Astrocyte (in vitro differentiated cells and primary cell): ENCODE measurements around the gene SRP9. TPM values are rescaled to one million over a fixed set of nuclear protein-coding genes. Genes with fewer than 3 reads are reported as not detected.

Source experiments
- DNase-seq: peaks from one replicate; pipeline ENCODE4 v3.0.0-alpha.2; 2010; ENCODE audit warnings: low read depth
- FAIRE-seq: peaks from 2 replicates; lab custom pipeline; 2011; peaks lifted over from hg19 to GRCh38; lab: Jason Lieb, UNC
- H2AFZ ChIP-seq: 2 replicates; pipeline ENCODE4 v1.6.0; 2012; ENCODE audit warnings: low read depth, low read length, inconsistent platforms
- H3K27ac ChIP-seq: 2 replicates; pipeline ENCODE4 v1.5.1; 2011; ENCODE audit warnings: low read depth, low read length, inconsistent platforms
- H3K27me3 ChIP-seq: 2 replicates; pipeline ENCODE4 v1.6.0; 2011; ENCODE audit warnings: low read length, inconsistent platforms; ENCODE audit not compliant: insufficient read depth
- H3K36me3 ChIP-seq: 2 replicates; pipeline ENCODE4 v1.5.1; 2011; ENCODE audit warnings: low read length, inconsistent platforms; ENCODE audit not compliant: insufficient read depth
- H3K4me1 ChIP-seq: 2 replicates; pipeline ENCODE4 v1.5.1; 2011; ENCODE audit warnings: low read length, inconsistent platforms; ENCODE audit not compliant: insufficient read depth
- H3K4me2 ChIP-seq: 2 replicates; pipeline ENCODE4 v1.6.0; 2012; ENCODE audit warnings: low read length, inconsistent platforms
- H3K4me3 ChIP-seq: 2 replicates; pipeline ENCODE4 v1.5.1; 2011; ENCODE audit warnings: low read depth, mild to moderate bottlenecking, low read length, inconsistent platforms; ENCODE audit not compliant: insufficient read depth
- H3K79me2 ChIP-seq: 2 replicates; pipeline ENCODE4 v1.6.0; 2012; ENCODE audit warnings: mild to moderate bottlenecking, low read length, inconsistent platforms; ENCODE audit not compliant: insufficient read depth
- H3K9ac ChIP-seq: 2 replicates; pipeline ENCODE4 v1.6.0; 2012; ENCODE audit warnings: mild to moderate bottlenecking, low read length, inconsistent platforms
- H3K9me3 ChIP-seq: 2 replicates; pipeline ENCODE4 v1.5.1; 2012; ENCODE audit warnings: low read depth, mild to moderate bottlenecking, low read length, inconsistent platforms; ENCODE audit not compliant: insufficient read depth
- H4K20me1 ChIP-seq: 2 replicates; pipeline ENCODE4 v1.6.0; 2012; ENCODE audit warnings: low read length, inconsistent platforms; ENCODE audit not compliant: insufficient read depth
- H3K27ac Mint-ChIP-seq: one replicate; pipeline ENCODE4 v1.8.0; 2021; ENCODE audit warnings: mild to moderate bottlenecking, mixed read lengths; ENCODE audit not compliant: unreplicated experiment
- H3K27me3 Mint-ChIP-seq: one replicate; pipeline ENCODE4 v1.8.0; 2021; ENCODE audit warnings: low read depth, mixed read lengths; ENCODE audit not compliant: unreplicated experiment
- H3K36me3 Mint-ChIP-seq: one replicate; pipeline ENCODE4 v1.8.0; 2021; ENCODE audit warnings: low read depth, mixed read lengths; ENCODE audit not compliant: unreplicated experiment
- H3K4me1 Mint-ChIP-seq: one replicate; pipeline ENCODE4 v1.8.0; 2021; ENCODE audit warnings: low read depth, mixed read lengths; ENCODE audit not compliant: unreplicated experiment
- H3K4me3 Mint-ChIP-seq: one replicate; pipeline ENCODE4 v1.8.0; 2021; ENCODE audit warnings: mild to moderate bottlenecking, moderate library complexity, mixed read lengths; ENCODE audit not compliant: unreplicated experiment
- H3K9me3 Mint-ChIP-seq: one replicate; pipeline ENCODE4 v1.8.0; 2021; ENCODE audit warnings: mild to moderate bottlenecking, mixed read lengths; ENCODE audit not compliant: unreplicated experiment
- CTCF ChIP-seq: IDR thresholded peaks from 2 replicates; pipeline ENCODE4 v1.5.1; 2011; ENCODE audit warnings: low read depth, mild to moderate bottlenecking, inconsistent platforms, low read length, moderate library complexity; ENCODE audit not compliant: insufficient read depth
- EZH2 ChIP-seq: IDR thresholded peaks from 2 replicates; pipeline ENCODE4 v1.6.1; 2012; ENCODE audit warnings: mild to moderate bottlenecking, low read length, inconsistent platforms; ENCODE audit not compliant: insufficient read depth
- total RNA-seq: library from RNA; stranded (reverse); gene quantifications from 2 replicates; pipeline ENCODE4 v1.2.1, GENCODE V29; 2021

SRP9 gene
- total RNA-seq, 1 donor from 2014 or later = 269 TPM

- H3K27me3 Mint-ChIP-seq = no peaks in the 10 kb centered on the region
- Histone ChIP-seq H2AFZ (no peak overlapping the region), H3K79me2 (peaks cover 3% of the 10 kb centered on the region), H3K9ac (no peak overlapping the region), H4K20me1 (peaks cover 29% of the 10 kb centered on the region), H3K4me1 (no peaks in the 10 kb centered on the region), H3K27ac (no peak overlapping the region), H3K4me2 (no peak overlapping the region), H3K36me3 (no peaks in the 10 kb centered on the region), H3K9me3 (no peaks in the 10 kb centered on the region), H3K4me3 (no peak overlapping the region), H3K27me3 (no peaks in the 10 kb centered on the region)
- DNase-seq (no peak), FAIRE-seq (no peak)
- H3K4me1 Mint-ChIP-seq = peaks cover 25% of the 10 kb centered on the region
- no peak for TF ChIP-seq CTCF
- no peak for TF ChIP-seq EZH2
- H3K27ac Mint-ChIP-seq = no peak overlapping the region
- peaks cover 39% of the 10 kb centered on the region for H3K36me3 Mint-ChIP-seq
- no peak overlapping the region for H3K4me3 Mint-ChIP-seq
- H3K9me3 Mint-ChIP-seq = no peaks in the 10 kb centered on the region
These were observed 49.5 kb downstream of the SRP9 start for GRCh38 chr1:225827076-225827475.

DNA sequence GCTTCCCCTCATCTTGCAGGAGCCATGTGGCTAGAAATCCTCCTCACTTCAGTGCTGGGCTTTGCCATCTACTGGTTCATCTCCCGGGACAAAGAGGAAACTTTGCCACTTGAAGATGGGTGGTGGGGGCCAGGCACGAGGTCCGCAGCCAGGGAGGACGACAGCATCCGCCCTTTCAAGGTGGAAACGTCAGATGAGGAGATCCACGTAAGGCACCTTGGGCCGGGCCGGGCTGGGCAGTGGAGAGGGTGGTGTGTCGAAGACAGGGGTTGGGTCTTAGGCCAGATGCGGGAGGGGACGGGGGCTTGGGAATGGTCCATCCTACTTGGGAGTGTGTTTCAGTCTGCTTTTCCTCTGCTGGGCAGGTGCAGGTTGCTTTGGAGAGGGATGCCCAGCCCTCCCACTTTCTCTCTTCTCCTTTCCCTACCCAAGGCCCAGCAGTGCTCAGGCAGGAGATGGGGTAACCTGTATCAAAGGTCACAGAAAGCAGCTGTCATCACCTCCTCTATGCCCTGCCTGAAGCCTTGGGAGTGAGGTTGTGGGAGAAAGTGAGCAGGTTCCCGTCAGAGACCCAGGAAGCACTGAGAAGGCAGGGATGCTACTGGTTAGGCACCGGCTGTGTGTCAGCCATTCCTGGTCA, 51.2 kb downstream of the SRP9 start:
- no peaks in the 10 kb centered on the region for H3K36me3 ChIP-seq
- DNase-seq (no peak), FAIRE-seq (no peak)
- no peak overlapping the region for H2AFZ ChIP-seq
- H3K27me3 ChIP-seq = no peaks in the 10 kb centered on the region
- H3K27ac Mint-ChIP-seq = no peak overlapping the region
- H3K4me1 Mint-ChIP-seq = peaks cover 23% of the 10 kb centered on the region
- no peak overlapping the region for H3K9ac ChIP-seq
- no peak overlapping the region for H3K4me3 ChIP-seq
- no peaks in the 10 kb centered on the region for H3K9me3 Mint-ChIP-seq
- peaks cover 38% of the 10 kb centered on the region for H3K36me3 Mint-ChIP-seq
- no peaks in the 10 kb centered on the region for H3K27me3 Mint-ChIP-seq
- no peak overlapping the region for H3K4me3 Mint-ChIP-seq
- H3K79me2 ChIP-seq = peaks cover 3% of the 10 kb centered on the region
- H3K4me2 ChIP-seq = no peak overlapping the region
- TF ChIP-seq CTCF (no peak), EZH2 (no peak)
- H3K27ac ChIP-seq = no peak overlapping the region
- no peaks in the 10 kb centered on the region for H3K4me1 ChIP-seq
- H3K9me3 ChIP-seq = no peaks in the 10 kb centered on the region
- H4K20me1 ChIP-seq = peaks cover 29% of the 10 kb centered on the region

- no peak overlapping the region for H3K9ac ChIP-seq
- H4K20me1 ChIP-seq = peaks cover 14% of the 10 kb centered on the region
- H3K9me3 ChIP-seq = no peaks in the 10 kb centered on the region
- H3K4me3 ChIP-seq = no peak overlapping the region
- no peaks in the 10 kb centered on the region for H3K4me1 ChIP-seq
- H3K27me3 ChIP-seq = no peaks in the 10 kb centered on the region
- no peaks in the 10 kb centered on the region for H3K79me2 ChIP-seq
- H3K36me3 ChIP-seq = no peaks in the 10 kb centered on the region
- Mint-ChIP-seq H3K27me3 (no peaks in the 10 kb centered on the region), H3K36me3 (peaks cover 48% of the 10 kb centered on the region), H3K9me3 (no peaks in the 10 kb centered on the region), H3K4me3 (no peak overlapping the region), H3K4me1 (peaks cover 11% of the 10 kb centered on the region), H3K27ac (no peak overlapping the region)
- no peak overlapping the region for H3K27ac ChIP-seq
- no peak for TF ChIP-seq EZH2
- TF ChIP-seq CTCF = no peak
- DNase-seq (no peak), FAIRE-seq (no peak)
- no peak overlapping the region for H3K4me2 ChIP-seq
- H2AFZ ChIP-seq = no peak overlapping the region
These were observed 53.2 kb downstream of the SRP9 start for GRCh38 chr1:225830841-225831240.
